ENCODE data around the gene SLC25A25.
"Not testable (repeated sequence)": the region's sequence is repeated elsewhere in the genome, so short reads cannot be mapped to it uniquely, and the experiment has no call there.

SLC25A25 gene

DNA sequence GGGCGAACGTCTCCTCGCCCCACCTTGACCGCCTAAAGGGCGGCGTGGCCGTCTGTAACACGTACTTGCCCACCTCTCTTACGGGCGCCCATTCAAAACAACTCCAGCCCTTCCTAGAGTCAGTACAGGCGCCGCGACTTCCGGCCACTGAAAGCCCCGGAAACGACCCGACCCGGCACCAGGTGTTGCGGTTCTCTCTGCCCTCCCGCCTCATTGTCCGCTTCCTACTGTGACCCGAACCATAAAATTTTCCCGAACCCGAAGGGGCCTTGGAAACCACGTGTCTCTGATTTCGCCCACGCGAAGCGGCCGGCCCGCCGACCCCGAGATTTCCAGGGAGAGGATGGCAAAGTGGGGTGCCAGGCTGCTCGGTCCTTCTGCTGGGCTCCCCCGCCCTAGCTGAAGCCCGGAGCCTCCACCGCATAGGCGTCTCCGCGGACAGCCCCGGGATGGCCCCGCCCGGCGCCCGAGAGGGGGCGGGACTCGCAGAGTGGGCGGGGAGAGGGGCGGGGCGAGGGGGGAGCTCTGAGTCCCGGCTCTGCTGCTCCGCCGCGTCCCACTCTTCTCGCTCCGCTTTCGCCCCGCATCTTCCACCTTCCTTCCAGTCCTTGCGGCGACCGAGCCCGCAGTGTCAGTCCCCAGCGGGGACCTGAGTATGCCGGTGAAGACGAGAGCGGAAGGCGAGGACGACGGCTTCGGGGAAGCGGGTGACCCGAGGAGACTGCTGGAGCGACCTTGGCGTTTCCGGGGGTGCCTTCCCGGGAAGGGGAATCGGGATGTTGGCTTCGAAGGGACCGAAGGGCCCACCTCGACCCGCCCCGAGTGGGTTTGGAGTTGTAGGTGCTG lies 60.2 kb downstream of the SLC25A25 start:
- DNase-seq: peak; percentile 81

- DNase-seq: no peak
These were observed 61.0 kb downstream of the SLC25A25 start for GRCh38 chr9:128128836-128129590.

DNA sequence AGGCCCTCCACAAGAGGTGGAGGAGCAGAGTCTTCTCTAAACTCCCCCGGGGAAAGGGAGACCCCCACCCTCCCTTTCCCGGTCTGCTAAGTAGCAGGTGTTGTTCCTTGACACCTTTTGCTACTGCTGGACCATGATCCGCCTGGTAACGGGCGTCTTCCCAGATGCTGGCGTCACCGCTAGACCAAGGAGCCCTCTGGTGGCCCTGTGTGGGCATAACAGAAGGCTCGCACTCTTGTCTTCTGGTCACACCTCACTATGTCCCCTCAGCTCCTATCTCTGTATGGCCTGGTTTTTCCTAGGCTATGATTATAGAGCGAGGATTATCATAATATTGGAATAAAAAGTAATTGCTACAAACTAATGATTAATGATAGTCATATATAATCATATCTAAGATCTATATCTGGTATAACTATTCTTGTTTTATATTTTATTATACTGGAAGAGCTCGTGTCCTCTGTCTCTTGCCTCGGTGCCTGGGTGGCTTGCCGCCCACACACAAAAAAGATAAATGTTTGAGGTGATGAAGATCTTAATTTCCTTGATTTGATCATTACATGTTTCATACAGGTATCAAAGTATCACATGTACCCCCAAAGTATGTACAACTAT lies 62.1 kb downstream of the SLC25A25 start:
- not testable (repeated sequence) for DNase-seq

DNA sequence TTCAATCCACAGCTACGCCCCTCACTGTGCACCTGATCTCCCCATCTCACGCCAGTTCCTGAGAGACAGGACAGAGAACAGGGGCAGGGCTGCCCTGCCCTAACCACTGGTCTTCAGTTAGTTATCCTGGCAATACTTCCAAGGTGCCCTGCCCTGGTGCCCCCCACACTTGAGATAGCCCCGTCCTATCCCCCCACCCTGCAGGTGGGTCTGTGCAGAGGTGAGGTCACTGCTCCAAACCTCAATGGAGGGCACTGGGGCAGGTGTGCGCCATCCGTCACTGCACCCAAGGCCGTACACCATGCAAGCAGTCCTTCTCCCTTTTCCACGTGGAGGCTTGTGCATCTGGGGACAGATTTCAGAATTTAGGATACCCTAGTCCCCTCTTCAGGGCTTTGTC lies 62.6 kb downstream of the SLC25A25 start:
- not testable (repeated sequence) for DNase-seq

DNA sequence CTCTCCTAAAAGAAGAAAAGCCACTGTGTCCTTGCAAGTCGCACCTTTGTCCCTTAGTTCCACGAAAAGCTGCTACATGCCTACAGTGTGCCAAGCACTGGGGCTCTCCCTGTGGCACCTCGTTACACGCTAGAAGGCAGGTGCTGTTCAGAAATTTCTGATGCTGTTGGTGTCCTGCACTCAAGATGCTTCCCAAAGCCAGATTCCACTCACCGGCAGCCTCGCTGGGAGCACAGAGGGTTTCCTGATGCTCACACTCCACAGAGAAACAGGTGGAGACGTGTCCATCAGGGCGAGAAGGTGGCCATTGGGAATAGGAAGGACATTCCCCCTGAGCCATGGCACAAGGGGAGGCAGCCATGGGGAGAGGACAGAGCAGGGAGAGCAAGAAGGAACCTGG lies 63.3 kb downstream of the SLC25A25 start:
- not testable (repeated sequence) for DNase-seq

DNA sequence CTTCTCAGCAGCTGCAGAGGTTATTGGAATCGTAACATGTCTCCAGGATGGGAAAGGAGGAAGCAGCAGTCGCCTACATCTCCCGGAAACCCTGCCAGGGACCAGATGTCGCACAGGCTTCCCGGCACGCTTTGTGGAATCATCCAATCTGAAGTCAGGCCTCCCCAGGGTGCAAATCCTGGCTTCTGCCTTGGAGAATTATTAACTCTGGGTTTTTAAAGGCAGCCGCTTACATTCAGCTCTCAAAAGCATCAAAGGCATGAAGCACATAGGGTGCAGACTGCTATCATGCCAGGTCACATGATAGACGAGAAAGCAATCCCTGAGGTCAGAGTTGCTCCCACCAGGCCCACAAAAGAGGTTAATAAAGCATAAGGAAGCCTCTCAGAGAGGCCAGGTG lies 64.1 kb downstream of the SLC25A25 start:
- DNase-seq: not testable (repeated sequence)

GRCh38 chr9:128135561-128135960 lies 67.5 kb downstream of the SLC25A25 start:
- DNase-seq: not testable (repeated sequence)

DNA sequence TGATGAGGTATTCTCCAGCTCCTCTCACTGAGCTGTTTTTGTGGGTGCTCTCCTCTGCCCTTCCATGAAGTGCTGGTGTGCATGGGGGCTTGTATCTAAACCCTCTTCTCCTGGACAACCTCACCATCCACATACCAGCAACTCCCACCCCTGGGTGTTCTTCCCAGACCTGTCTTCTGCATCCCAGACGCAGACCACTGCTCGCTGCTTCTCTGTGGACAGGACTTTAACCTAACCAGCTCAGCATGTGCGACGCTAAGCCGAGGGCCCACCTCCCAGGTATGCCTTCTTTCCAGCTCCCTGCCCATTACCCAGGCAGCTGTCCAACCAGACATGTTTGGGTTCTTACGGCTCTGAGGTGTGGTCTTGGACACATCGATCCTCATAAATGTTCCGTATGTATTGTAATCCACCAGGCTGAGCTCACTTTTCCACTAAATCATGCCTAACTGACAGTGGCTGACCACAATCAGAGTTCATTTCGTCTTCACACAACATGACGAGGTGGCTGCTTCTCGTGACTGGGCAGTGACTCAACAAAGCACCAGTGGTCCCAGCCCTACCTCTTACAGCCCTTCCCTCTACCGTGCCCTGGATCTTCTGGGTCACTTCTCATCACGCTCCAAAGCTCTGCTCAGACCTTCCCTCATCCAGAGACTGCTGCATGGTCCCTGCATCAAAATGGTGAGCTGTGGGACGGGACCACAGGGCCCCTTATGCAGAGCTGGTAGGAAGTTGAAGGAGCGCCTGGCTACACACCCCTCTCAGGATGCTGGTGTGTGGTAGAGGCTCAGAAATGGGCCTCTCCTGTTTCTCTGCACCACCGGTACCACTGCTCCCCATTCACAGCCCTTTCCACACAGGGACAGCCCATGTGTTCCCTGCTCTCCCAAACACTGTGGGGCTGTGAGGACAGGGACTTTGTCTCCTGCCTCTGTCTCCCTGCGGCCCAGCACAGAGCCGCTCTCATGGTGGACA lies 69.1 kb downstream of the SLC25A25 start:
- DNase-seq: no peak

DNA sequence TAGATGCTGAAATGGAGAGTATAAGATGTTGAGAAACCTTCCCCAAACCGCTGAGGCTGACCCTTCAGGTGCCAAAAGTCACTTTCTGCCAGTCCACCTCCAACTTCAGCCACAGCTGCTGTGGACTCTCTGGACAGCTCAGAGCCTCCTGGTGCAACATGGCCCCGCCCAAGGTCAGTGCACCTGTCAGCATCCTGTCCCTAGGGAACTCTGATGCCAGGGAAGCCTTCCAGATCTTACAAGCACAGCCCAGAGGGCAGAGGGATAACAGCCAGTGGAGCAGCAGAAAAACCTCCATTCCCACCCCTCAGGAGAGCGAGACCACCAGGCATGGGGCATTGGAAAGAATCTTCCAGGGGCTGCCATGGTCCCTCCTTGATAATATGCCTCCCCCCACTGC lies 70.0 kb downstream of the SLC25A25 start:
- no peak for DNase-seq

GRCh38 chr9:128139621-128140020 lies 71.6 kb downstream of the SLC25A25 start:
- no peak for DNase-seq

DNA sequence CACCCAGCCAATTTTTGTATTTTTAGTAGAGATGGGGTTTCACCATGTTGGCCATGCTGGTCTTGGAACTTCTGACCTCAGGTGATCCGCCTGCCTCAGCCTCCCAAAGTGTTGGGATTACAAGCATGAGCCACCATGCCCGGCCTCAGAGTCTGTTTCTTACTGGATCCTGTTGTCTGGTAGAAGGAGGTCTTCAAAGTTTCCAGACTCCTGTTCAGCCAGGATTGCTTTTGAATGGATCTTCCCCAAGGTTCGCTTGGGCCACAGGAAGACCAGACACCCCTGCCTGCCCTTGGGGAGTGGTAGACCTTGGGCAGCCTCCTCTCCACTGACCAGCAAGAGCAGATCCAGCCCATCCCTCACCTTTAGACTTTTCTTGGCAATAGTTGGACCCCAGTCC lies 73.6 kb downstream of the SLC25A25 start:
- no peak for DNase-seq

DNA sequence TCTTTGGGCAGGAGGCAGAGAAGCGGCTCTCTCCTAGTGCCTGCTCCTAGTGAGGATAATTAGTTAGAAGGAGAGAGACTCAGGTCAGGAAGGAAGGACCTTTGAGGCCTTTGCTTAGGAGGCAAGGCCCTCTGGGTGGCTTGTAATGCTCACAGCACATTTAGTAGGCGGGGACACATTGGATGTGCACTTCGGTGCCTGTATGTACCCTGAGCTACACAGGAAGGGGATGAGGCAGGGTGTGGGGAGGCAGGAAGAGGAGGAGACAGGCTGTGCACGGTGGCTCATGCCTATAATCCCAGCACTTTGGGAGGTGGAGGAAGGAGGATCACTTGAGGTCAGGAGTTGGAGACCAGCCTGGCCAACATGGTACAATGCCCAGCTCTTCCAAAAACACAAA lies 74.0 kb downstream of the SLC25A25 start:
- DNase-seq: no peak

DNA sequence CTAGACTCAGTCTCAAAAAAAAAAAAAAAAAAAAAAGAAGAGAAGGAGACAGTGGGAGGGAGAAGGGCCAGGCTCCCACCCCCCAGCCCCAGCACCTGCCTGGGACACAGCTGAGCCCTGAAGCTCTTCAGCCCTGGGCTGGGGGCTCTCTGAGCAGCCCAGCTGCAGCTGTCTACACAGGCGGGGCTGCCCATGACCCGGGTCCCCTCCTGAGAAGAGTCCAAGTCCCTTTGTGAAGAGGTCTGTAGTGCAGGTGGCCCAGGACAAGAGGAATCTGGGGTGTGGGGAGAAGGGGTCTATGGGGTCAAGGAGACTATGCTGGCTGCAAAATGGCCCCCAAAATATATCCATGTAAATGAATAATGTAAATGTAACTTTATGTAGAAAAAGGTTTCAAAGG lies 74.6 kb downstream of the SLC25A25 start:
- no peak for DNase-seq

DNA sequence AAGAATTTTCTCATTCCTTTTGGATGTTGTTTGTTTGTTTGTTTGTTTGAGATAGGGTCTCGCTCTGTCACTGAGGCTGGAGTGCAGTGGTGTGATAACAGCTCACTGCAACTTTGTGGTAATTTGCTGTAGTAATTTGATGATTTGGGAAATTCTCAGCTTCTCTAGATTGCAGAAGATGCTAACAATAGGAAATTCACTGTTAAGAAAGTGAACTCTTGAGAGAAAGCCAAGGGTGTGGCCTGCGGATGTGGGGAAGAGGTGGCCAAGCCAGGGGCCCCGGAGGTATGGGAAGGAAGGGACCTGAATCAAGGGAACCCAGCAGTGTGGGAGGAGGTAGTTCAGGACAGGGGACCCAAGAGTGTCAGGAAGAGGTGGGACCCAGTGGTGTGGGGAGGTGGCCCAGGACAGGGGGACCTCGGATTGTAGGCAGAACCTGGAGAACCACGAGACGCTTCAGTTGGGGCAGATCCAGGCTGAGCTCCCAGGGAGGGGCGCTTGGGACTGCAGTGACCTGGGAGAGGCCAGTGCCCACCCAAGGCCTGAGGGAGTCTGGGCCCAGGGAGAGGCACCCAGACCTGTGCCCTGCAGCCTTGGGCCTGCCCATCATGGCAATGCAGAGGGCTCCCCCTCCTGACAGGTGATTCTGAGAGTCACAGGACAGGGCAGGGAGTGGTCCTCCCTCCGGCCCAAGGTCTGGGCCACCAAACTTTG lies 75.7 kb downstream of the SLC25A25 start:
- no peak for DNase-seq

- DNase-seq: no peak
These were observed 76.5 kb downstream of the SLC25A25 start for GRCh38 chr9:128144239-128145181.

GRCh38 chr9:128145536-128145935 lies 77.5 kb downstream of the SLC25A25 start:
- DNase-seq: no peak

- DNase-seq: no peak
These were observed 77.9 kb downstream of the SLC25A25 start for GRCh38 chr9:128145951-128146351.

GRCh38 chr9:128146591-128147120 lies 78.6 kb downstream of the SLC25A25 start:
- DNase-seq: no peak

GRCh38 chr9:128148509-128149000 lies 80.5 kb downstream of the SLC25A25 start:
- no peak for DNase-seq
